ENCODE data around the gene CENPX.
"Not testable (repeated sequence)": the region's sequence is repeated elsewhere in the genome, so short reads cannot be mapped to it uniquely, and the experiment has no call there.

The CENPX gene

DNA sequence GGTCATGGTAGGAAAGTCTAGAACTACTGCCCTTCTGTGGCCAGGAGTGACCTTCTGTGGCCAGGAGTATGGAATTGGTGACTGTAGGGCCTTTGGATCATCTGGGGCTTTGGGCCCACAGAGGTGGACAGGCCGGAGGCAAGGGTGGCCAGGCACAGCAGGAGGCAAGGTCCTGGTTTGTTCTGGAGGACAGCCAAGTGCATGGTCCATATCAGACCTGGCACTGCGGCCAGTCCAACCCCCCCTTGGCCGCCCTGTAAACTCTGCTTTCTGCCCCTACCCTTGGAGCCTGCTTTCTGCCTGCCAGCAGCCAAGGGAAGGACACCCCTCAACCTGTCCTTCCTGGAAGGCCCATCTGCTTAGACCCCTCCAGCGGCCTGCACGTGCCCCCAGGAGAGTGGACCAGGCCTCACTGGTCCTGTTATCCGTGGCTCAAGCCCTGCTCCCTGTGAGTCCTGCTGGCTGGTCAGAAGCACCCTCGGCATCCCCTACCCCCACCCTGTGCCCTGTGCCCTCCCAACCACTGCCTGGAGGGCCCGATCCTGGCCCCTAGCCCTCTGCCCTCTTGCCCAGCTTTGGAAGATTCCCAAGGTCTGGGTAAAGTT, 17.1 kb upstream of the CENPX start:
- DNase-seq (ENCODE audit: low read depth in 2 of 2, low spot score in 1 of 2): no peak

GRCh38 chr17:82038796-82039409, 16.2 kb upstream of the CENPX start:
- DNase-seq (ENCODE audit: low read depth in 2 of 2, low spot score in 1 of 2): not testable (repeated sequence)

DNA sequence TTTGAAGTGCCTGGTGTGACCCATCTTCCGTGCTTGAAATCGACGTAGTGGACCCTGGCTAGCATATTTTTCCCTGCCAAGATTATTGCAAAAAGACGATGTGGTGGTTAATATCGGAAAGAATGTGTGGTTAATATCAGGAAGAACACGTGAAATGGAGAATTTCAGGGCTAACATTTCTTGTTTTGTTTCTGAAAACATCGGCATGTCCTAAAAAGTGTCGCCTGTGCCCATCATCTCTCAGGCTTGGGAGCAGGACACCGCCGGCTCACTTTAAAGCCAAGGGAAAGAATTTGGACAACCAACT, 15.2 kb upstream of the CENPX start:
- DNase-seq (ENCODE audit: low read depth in 2 of 2, low spot score in 1 of 2): no peak

GRCh38 chr17:82037092-82037888, 14.6 kb upstream of the CENPX start, which contains the start of gene DCXR:
Gene DCXR (minus strand): TSS chr17:82037697. CDS start chr17:82037682, 15 bp downstream.
- DNase-seq (ENCODE audit: low read depth in 2 of 2, low spot score in 1 of 2): peak; percentile 77 to 90

- DNase-seq (ENCODE audit: low read depth in 2 of 2, low spot score in 1 of 2): no peak
Observed at GRCh38 chr17:82036634-82037091, 14.0 kb upstream of the CENPX start.

DNA sequence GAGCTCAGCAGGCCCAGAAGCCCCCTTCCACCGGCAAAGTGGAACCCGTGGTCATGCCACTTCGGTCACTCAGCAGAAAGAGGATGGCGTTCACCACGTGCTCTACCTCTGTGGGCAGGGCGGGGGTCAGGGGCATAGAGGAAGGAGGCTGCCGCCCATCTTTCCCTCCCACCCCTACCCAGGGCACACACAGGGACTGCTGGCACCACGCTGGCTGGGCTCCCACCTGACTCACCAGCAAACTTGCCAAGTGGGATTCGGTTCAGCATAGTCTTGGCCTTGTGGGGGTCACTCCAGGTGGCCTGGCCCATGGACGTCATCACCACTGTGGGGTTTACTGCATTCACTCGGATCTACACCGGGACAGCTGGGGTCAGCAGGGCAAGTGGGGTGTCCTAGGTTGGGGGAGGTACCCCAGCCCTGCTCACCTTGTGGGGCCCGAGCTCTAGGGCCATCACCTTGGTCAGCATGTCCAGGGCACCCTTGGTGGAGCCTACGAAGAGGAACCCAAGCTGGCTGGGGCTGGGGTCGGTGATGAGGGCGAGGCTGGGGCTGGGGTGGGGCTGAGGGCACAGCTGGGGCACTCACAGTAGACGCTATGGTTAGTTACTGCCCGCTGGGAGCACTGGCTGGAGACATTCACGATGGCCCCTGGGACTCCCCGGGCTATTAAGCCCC, 13.4 kb upstream of the CENPX start:
- DNase-seq (ENCODE audit: low read depth in 2 of 2, low spot score in 1 of 2): no peak

DNA sequence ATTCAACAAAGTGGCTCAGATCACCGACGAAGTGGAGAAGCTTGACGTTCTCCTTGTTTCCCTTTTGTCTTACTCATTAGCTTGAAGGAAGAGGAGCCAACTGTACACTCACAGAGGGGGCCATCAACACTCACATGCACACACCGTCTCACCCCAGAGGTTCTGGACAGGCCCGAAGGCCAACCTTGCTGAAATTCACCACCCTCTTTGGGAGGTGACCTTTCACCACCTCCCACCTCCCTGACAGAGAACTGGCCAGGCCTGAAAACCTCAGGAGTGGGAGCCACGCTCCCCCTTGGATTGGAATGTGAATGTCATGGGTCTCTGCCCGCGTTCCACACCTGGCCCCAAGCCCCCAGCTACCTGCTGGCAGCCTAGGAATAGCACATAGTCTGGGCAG, 12.8 kb upstream of the CENPX start:
- no peak for DNase-seq (ENCODE audit: low read depth in 2 of 2, low spot score in 1 of 2)

- DNase-seq (ENCODE audit: low read depth in 2 of 2, low spot score in 1 of 2): no peak
Observed at GRCh38 chr17:82034371-82035011, 11.8 kb upstream of the CENPX start.

DNA sequence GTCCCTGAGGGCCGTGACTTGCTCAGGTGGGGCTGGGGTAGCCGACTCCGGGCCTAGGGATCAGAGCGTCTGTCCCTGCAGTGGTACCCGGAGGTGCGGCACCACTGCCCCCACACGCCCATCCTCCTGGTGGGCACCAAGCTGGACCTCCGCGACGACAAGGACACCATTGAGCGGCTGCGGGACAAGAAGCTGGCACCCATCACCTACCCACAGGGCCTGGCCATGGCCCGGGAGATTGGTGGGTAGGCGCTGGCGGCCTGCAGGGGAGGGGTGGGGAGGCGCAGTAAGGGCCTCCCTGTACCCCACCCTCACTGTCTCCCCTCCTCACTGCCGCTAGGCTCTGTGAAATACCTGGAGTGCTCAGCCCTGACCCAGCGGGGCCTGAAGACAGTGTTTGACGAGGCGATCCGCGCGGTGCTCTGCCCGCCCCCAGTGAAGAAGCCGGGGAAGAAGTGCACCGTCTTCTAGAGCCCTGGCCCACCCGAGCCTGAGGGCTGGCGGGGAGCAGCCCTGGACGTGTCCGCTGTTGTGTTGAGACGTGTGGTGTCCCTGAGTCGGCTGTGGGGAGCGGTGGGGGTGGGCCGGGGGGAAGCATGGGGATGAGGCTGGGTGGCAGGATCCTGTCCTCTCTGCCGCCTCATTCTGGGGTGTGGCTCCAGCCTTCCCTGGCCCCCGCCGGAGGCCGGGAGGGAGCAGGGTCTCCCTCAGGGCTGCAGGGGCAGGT, 10.8 kb upstream of the CENPX start:
- no peak for DNase-seq (ENCODE audit: low read depth in 2 of 2, low spot score in 1 of 2)

DNA sequence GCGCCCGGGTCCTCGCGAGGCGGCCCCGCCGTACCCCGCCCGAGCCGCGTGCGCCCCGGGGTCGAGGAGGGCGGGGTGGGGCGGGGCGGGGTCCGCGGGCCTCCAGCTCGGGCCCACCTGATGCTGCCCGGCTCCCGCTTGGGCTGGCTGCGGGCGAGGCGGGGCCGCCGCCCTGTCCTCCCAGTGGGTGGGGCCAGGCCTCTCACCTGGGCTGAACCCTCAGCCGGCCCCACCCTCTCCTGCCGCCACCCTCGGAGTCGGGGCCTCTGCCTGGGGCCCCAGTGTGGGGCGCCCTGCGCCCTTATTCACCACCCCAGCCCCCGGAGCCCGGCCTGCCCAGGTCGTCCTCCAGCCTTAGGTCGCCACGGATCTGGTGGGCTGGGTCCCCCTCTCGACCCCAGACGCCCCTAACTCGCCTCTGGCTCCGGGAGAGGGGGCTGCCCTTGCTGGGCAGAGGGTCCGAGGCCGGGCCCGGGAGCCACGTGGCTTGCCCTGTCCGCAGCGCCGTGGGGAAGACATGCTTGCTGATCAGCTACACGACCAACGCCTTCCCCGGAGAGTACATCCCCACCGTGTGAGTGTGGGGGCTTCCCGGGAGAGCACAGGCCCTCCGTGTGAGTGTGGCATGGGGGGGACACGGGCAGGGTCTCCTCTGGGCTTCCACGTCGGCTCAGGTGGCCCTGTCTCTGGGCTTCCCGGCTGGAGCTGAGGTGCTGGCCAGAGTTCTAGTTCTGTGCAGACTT, 9.4 kb upstream of the CENPX start:
- no peak for DNase-seq (ENCODE audit: low read depth in 2 of 2, low spot score in 1 of 2)

GRCh38 chr17:82031303-82031884, 8.7 kb upstream of the CENPX start, which contains the start of gene RAC3:
Gene RAC3 (plus strand): TSS chr17:82031678. CDS start chr17:82031762, 84 bp downstream.
- DNase-seq (ENCODE audit: low read depth in 2 of 2, low spot score in 1 of 2): no peak

DNA sequence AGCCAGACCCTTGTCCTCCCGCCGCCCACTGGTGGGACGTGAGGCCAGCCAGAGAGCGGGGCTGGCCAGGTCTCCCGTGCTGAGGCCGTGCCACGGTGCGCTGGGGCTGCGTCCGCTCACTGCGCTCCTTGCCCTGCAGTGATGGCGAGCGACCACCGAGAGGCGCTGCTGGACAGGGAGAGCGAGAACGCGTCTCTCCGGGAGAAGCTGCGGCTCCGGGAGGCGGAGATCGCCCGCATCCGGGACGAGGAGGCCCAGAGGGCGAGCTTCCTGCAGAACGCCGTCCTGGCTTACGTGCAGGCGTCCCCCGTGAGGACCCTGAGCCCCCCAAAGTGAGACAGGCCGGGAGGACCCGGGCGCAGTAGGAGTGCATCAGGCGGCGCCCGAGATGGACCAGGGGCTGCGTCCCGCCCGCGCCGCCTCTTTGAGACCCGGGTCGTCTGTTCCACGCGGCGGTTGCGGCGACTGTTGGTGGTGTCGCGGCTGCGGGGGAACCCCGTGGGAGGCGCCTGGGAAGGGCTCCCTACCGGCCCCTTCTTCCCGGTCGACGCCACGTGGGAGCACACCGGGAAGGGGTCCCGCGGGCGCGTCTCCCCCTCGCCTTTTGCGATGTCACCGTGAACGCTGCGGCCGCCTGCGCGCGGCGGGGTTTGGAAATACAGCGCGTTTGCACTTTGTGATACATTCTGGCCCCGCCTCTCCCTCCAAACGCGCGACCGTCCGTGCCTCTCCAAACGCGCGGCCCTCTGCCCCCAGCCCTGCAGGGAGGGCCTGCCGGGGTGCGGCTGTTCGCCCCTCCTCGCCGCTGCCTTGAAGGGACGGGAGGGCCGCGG, 8.0 kb upstream of the CENPX start:
- peak; percentile 53 to 60 for DNase-seq (ENCODE audit: low read depth in 2 of 2, low spot score in 1 of 2)

DNA sequence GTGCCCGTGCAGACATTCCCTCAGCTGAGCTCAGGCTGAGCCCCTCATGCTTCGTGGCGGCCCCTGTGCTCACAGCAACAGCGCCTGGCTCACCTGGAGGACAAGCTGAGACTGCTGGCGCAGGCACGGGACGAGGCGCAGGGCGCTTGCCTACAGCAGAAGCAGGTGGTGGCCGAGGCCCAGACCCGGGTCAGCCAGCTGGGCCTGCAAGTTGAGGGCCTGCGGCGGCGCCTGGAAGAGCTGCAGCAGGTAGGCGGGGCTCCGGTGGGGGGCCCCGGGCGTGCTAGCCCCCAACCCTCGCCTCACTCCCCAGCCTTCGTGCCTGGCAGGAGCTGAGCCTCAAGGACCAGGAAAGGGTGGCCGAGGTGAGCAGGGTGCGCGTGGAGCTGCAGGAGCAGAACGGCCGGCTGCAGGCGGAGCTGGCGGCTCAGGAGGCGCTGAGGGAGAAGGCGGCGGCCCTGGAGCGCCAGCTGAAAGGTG, 7.4 kb upstream of the CENPX start:
- DNase-seq (ENCODE audit: low read depth in 2 of 2, low spot score in 1 of 2): no peak

- DNase-seq (ENCODE audit: low read depth in 2 of 2, low spot score in 1 of 2): no peak
Observed at GRCh38 chr17:82029391-82029790, 6.7 kb upstream of the CENPX start.

DNA sequence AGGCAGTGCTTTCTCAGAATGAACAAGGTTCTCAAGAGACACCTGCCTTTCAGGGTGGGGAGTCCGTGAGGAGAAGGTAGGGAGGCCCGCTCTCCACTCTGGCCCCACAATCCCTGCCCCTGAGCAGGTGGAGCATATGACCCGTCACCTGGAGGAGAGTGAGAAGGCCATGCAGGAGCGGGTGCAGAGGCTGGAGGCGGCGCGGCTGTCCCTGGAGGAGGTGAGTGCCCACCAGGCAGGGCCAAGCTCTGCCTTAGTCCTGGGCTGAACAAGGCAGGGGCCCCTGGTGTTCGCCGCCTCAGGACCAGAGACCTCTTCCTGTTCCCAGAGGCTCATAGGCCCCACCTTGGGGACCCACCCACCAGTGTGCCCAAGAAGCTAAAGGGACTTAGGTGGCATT, 6.3 kb upstream of the CENPX start:
- no peak for DNase-seq (ENCODE audit: low read depth in 2 of 2, low spot score in 1 of 2)

GRCh38 chr17:82028246-82028645, 5.6 kb upstream of the CENPX start:
- DNase-seq (ENCODE audit: low read depth in 2 of 2, low spot score in 1 of 2): no peak

DNA sequence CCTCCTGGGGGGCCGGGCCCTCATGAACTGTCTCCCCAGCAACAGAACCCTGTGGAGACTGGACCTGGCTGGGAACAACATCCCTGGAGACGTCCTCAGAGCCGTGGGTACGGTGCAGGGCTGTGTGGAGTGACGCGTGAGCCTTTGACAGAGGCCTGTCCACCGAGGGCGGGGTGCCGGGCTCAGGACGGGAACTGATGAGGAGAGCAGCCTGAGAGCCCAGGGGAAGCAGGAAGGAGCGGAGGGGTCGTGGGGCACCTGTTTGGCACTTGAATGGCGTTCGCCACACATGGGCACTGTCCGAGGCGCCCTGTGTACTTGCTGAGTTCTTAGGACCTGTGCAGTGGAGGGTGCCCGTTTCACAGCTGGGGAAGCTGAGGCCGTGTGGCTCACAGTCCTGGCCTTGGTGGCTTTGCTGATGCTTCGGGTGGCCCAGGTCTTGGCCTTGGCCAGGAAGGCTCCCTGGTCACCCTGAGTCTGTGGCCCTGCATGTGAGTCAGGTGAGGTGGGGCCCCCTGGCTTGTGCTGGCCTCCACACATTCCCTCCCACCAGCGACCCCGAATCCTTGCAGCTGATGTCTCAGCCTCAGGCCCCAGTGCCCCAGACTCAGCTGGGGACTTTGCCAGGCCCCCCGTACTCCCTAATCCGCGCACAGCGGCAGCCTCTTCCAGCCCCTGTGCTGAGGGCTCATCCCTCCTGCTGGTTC, 2.9 kb upstream of the CENPX start:
- DNase-seq (ENCODE audit: low read depth in 2 of 2, low spot score in 1 of 2): no peak

- no peak for DNase-seq (ENCODE audit: low read depth in 2 of 2, low spot score in 1 of 2)
Observed at GRCh38 chr17:82024859-82025258, 2.2 kb upstream of the CENPX start.

Measured in stimulated activated CD8-positive, alpha-beta memory T cell treated with anti-CD3 and anti-CD28 coated beads, Interleukin-4, amount 100 ng/mL, for 4 hours (primary cell).